ENCODE data around the gene ABCC1.
"Not testable (repeated sequence)": the region's sequence is repeated elsewhere in the genome, so short reads cannot be mapped to it uniquely, and the experiment has no call there.

Gene ABCC1

GRCh38 chr16:16141784-16142396 lies 192.5 kb downstream of the ABCC1 start:
- no peak for DNase-seq
- TF ChIP-seq POLR2A (IDR thresholded peaks at IDR 0.05; ENCODE audit: low read length) (no peak), GATA1 (IDR thresholded peaks at IDR 0.05; ENCODE audit: low read depth, low read length) (no peak)

DNA sequence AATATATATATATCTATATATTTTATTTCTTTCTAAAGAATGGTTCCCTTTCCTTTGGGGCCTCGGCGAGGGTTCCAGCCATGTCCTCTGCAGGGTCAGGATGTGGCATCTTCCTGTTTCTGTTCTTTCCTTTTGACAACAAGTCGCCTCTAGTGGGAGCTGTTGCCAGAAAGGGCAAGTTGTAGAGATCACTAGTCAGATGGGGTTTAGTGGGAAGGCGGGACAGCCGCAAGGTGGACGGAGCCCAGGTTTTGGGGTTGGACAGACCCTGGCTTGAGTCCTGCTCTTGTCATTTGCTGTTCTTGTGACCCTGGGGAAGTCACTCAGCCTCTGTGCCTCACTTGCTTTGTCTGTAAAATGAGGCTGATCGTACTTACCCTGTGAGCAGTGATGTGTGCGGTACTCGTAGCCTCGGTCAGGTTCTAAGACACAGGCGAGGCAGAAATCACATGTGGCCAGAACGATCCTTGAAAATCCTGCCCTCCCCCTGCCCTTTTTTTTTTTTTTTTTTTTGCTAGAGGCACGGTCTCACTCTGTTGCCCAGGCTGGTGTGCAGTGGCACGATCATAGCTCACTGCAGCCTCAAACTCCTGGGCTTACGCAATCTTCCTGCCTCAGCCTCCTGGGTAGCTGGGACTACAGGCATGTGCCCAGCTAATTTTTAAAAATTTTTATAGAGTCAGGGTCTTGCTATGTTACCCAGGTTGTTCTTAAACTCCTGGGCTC lies 193.8 kb downstream of the ABCC1 start:
- peak; percentile 50 for DNase-seq
- TF ChIP-seq POLR2A (IDR thresholded peaks at IDR 0.05; ENCODE audit: low read length) (no peak), GATA1 (IDR thresholded peaks at IDR 0.05; ENCODE audit: low read depth, low read length) (no peak)

DNA sequence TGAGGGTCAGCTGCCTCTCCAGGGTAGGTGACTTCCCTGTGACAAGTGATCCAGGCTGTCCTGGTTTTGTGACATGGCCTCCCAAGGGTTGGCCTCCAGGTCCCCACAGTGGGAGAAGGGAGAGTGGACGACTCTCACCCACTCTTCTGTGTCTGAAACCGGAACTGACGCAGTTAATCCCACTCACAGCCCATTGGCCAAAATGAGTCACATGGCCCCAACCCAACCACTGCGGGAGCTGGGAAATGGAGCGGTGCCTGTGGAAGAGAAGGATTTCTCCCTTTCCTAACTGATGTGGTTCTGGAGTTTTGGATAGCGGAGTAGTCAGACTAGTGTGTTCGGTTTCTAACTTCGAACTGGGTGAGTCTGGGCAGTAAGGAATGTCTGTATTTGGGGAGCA lies 194.5 kb downstream of the ABCC1 start:
- no peak for DNase-seq
- TF ChIP-seq GATA1 (IDR thresholded peaks at IDR 0.05; ENCODE audit: low read depth, low read length) (no peak), POLR2A (IDR thresholded peaks at IDR 0.05; ENCODE audit: low read length) (no peak)

- no peak for TF ChIP-seq GATA1 (IDR thresholded peaks at IDR 0.05; ENCODE audit: low read depth, low read length)
- no peak for TF ChIP-seq POLR2A (IDR thresholded peaks at IDR 0.05; ENCODE audit: low read length)
- DNase-seq = no peak
Observed at GRCh38 chr16:16144416-16144815, 195.0 kb downstream of the ABCC1 start.

DNA sequence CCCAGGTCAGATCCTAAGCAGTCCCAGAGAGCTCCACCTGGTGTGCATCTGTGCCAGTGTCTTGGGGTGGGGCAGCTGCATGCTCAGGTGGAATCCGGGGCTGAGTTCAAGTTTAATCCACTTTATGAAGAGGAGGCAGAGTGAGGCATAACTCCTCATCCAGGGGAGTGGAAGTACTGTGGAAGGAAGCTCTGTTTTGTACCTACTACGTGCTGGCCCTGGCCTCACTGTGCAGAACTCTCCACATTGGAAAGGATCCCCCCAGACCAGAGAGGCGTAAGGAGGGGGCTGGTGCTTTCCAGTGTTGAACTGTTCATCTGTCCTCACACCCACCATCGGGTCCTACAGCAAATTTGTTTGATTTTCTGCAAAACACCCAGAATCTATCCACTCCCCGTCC lies 195.9 kb downstream of the ABCC1 start:
- no peak for DNase-seq
- TF ChIP-seq POLR2A (IDR thresholded peaks at IDR 0.05; ENCODE audit: low read length) = no peak
- TF ChIP-seq GATA1 (IDR thresholded peaks at IDR 0.05; ENCODE audit: low read depth, low read length) = no peak

- no peak for TF ChIP-seq POLR2A (IDR thresholded peaks at IDR 0.05; ENCODE audit: low read length)
- TF ChIP-seq GATA1 (IDR thresholded peaks at IDR 0.05; ENCODE audit: low read depth, low read length) = no peak
- no peak for DNase-seq
Observed at GRCh38 chr16:16146380-16147315, 197.2 kb downstream of the ABCC1 start.

DNA sequence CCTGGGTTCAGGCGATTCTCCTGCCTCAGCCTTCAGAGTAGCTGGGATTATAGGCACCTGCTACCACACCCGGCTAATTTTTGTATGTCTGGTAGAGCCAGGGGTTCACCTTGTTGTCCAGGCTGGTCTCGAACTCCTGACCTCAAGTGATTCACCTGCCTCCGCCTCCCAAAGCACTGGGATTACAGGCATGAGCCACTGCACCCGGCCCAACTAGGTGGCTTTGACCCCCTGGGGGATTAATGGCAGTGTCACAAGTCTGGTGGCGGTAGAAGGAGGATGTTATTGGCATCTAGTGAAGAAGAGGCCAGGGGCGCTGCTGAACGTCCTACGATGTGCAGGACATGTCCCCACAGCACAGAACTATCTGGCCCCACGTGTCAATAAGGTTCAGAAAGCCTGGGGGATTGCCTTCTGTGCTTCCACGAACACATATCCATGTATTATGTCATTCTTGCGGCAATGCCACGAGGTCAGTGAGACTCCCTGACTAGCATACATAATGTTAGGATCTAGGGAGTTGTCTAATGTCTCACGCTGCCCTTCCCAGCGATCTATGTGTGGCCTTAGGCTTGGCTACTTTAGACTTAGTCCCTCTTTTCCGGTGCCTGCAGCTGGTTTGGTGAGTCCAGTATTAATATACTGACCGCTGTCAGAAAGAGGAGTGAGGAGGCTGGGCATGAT lies 198.0 kb downstream of the ABCC1 start:
- TF ChIP-seq POLR2A (IDR thresholded peaks at IDR 0.05; ENCODE audit: low read length) (no peak), GATA1 (IDR thresholded peaks at IDR 0.05; ENCODE audit: low read depth, low read length) (no peak)
- no peak for DNase-seq

DNA sequence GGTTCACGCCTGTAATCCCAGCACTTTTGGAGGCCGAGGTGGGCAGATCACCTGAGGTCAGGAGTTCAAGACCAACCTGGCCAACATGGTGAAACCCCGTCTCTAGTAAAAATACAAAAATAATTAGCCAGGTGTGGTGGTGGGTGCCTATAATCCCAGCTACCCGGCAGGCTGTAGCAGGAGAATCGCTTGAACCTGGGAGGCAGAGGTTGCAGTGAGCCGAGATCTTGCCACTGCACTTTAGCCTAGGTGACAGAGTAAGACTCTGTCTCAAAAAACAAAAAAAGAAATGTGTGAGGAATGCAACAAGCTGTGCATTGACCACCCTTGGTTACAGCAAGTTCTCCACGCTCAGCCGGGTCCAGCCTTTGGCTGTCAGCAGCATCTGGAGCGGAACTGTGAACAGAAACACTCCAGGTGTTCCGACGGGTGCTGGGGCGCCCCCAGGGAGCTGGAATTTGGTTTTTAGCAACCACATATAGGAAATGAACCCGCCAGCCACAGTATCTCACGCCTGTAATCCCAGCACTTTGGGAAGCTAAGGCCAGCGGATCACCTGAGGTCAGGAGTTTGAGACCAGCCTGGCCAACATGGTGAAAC lies 198.7 kb downstream of the ABCC1 start:
- DNase-seq = not testable (repeated sequence)

- DNase-seq = no peak
- TF ChIP-seq POLR2A (IDR thresholded peaks at IDR 0.05; ENCODE audit: low read length) (no peak), GATA1 (IDR thresholded peaks at IDR 0.05; ENCODE audit: low read depth, low read length) (no peak)
Observed at GRCh38 chr16:16148755-16149154, 199.3 kb downstream of the ABCC1 start.

- no peak for DNase-seq
- TF ChIP-seq POLR2A (IDR thresholded peaks at IDR 0.05; ENCODE audit: low read length) = no peak
- TF ChIP-seq GATA1 (IDR thresholded peaks at IDR 0.05; ENCODE audit: low read depth, low read length) = no peak
Observed at GRCh38 chr16:16149710-16150116, 200.3 kb downstream of the ABCC1 start.

- TF ChIP-seq GATA1 (IDR thresholded peaks at IDR 0.05; ENCODE audit: low read depth, low read length) (no peak), POLR2A (IDR thresholded peaks at IDR 0.05; ENCODE audit: low read length) (no peak)
- no peak for DNase-seq
Observed at GRCh38 chr16:16150117-16150877, 200.9 kb downstream of the ABCC1 start.

- DNase-seq = no peak
- TF ChIP-seq GATA1 (IDR thresholded peaks at IDR 0.05; ENCODE audit: low read depth, low read length) (no peak), POLR2A (IDR thresholded peaks at IDR 0.05; ENCODE audit: low read length) (no peak)
Observed at GRCh38 chr16:16150878-16151152, 201.4 kb downstream of the ABCC1 start.

GRCh38 chr16:16151315-16151714 lies 201.9 kb downstream of the ABCC1 start:
- TF ChIP-seq POLR2A (IDR thresholded peaks at IDR 0.05; ENCODE audit: low read length) (no peak), GATA1 (IDR thresholded peaks at IDR 0.05; ENCODE audit: low read depth, low read length) (no peak)
- DNase-seq = no peak

DNA sequence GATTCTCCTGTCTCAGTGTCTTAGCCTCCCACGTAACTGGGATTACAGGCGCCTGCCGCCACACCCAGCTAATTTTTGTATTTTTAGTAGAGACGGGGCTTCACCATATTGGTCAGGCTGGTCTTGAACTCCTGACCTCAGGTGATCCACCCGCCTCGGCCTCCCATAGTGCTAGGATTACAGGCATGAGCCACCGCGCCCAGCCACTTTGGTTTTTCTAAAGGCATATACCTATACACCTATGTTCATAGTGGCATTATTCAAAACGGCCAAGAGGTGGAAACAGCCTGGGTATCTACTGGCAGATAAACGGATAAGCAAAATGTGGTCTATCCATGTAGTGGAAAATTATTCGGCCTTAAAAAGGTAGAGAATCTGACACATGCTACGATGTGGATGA lies 203.6 kb downstream of the ABCC1 start:
- DNase-seq = not testable (repeated sequence)
